Caco-2 (cell line): Measurements from ENCODE around the gene NOBOX. TPM values are rescaled to one million over a fixed set of nuclear protein-coding genes. Genes with fewer than 3 reads are reported as not detected.

Source experiments
- BruUV-seq: library from RNA; stranded (reverse); fragments of 400-500 nt; replicated peaks from 2 replicates; lab custom pipeline; 2021; lab: Mats Ljungman, UMichigan
- CTCF ChIA-PET: fragments of 300-600 bp; sonication (Branson Sonifier 250); formaldehyde crosslinking; loops from one replicate; lab custom pipeline; 2022; ENCODE audit warnings: antibody characterized with exemption; lab: Charles Lee
- POLR2A ChIA-PET: fragments of 300-600 bp; sonication (Branson Sonifier 250); formaldehyde crosslinking; loops from one replicate; lab custom pipeline; 2022; ENCODE audit warnings: antibody characterized with exemption; lab: Charles Lee
- DNase-seq, 2 experiments: peaks; one replicate each; pipeline versions ENCODE4 v3.0.0 to v3.0.0-alpha.2; 2020 to 2022
- H3K27me3 ChIP-seq: replicated peaks from 2 replicates; pipeline ENCODE4 v1.6.0; 2011; ENCODE audit warnings: low read length; ENCODE audit not compliant: control insufficient read depth, insufficient read depth
- H3K36me3 ChIP-seq: 2 replicates; pipeline ENCODE4 v1.5.1; 2011; ENCODE audit warnings: low read length; ENCODE audit not compliant: control insufficient read depth, insufficient read depth
- H3K4me1 ChIP-seq: fragments of 250-450 bp; sonication (Bioruptor Pico); 2 replicates; pipeline ENCODE4 v1.5.1; 2020; ENCODE audit warnings: mild to moderate bottlenecking
- H3K4me3 ChIP-seq: 2 replicates; pipeline ENCODE4 v1.5.1; 2011; ENCODE audit warnings: low read depth, mild to moderate bottlenecking, control low read depth, low read length
- H3K9me3 ChIP-seq: fragments of 250-450 bp; sonication (Bioruptor Pico); 2 replicates; pipeline ENCODE4 v1.5.1; 2020; ENCODE audit warnings: mild to moderate bottlenecking, moderate library complexity
- H3K27ac Mint-ChIP-seq: one replicate; pipeline ENCODE4 v1.8.0; 2022; ENCODE audit warnings: mixed read lengths; ENCODE audit not compliant: unreplicated experiment
- H3K27me3 Mint-ChIP-seq: one replicate; pipeline ENCODE4 v1.8.0; 2022; ENCODE audit warnings: mixed read lengths; ENCODE audit not compliant: insufficient read depth, unreplicated experiment
- H3K36me3 Mint-ChIP-seq: one replicate; pipeline ENCODE4 v1.8.0; 2022; ENCODE audit warnings: mild to moderate bottlenecking, mixed read lengths; ENCODE audit not compliant: insufficient read depth, unreplicated experiment
- H3K4me1 Mint-ChIP-seq: one replicate; pipeline ENCODE4 v1.8.0; 2022; ENCODE audit warnings: low read depth, mixed read lengths; ENCODE audit not compliant: unreplicated experiment
- H3K4me3 Mint-ChIP-seq: one replicate; pipeline ENCODE4 v1.8.0; 2022; ENCODE audit warnings: mild to moderate bottlenecking, moderate library complexity, mixed read lengths; ENCODE audit not compliant: unreplicated experiment
- H3K9me3 Mint-ChIP-seq: one replicate; pipeline ENCODE4 v1.8.0; 2022; ENCODE audit warnings: mixed read lengths; ENCODE audit not compliant: unreplicated experiment
- CTCF ChIP-seq, 2 experiments: fragments of 200-600 bp in 1 of 2; IDR thresholded peaks; 1 replicate in 1 of 2; 2 replicates in 1 of 2; pipeline versions ENCODE4 v1.5.1 to v1.8.0; 2011 to 2022; ENCODE audit warnings: antibody characterized with exemption in 1 of 2, control low read depth in 1 of 2, inconsistent platforms in 1 of 2, low read depth in 1 of 2, low read length in 1 of 2, mild to moderate bottlenecking in 1 of 2, moderate library complexity in 1 of 2; ENCODE audit not compliant: insufficient read depth in 1 of 2, severe bottlenecking in 1 of 2, unreplicated experiment in 1 of 2
- intact Hi-C: fragments of 100-400 bp; cut with micrococcal nuclease; formaldehyde crosslinking; loops from one replicate; pipeline ENCODE4 v1.10.0; 2022; ENCODE audit not compliant: unreplicated experiment
- total RNA-seq: library from RNA; stranded (reverse); gene quantifications from 2 replicates; pipeline ENCODE4 v1.2.3, GENCODE V29; 2022

The NOBOX gene
- total RNA-seq, 1 experiment from 2014 or later = not detected

GRCh38 chr7:144384555-144385245 lies 18.8 kb downstream of the NOBOX start:
- TF ChIP-seq CTCF (IDR thresholded peaks at IDR 0.05; ENCODE audit: insufficient read depth in 1 of 2, low read depth in 1 of 2, low read length in 1 of 2, severe bottlenecking in 1 of 2, unreplicated experiment in 1 of 2) = no peak
- Mint-ChIP-seq H3K9me3 (no peaks in the 10 kb centered on the region), H3K27me3 (no peaks in the 10 kb centered on the region), H3K4me1 (peaks cover 15% of the 10 kb centered on the region), H3K27ac (peak overlapping the region; percentile 62), H3K36me3 (peaks cover 4% of the 10 kb centered on the region), H3K4me3 (peak overlapping the region; percentile 72)
- H3K4me1 ChIP-seq = 0 out of 2 replicates have a peak, but pooled peaks cover 12% of the 10 kb centered on the region
- intact Hi-C loops = no loop called here
- no TSS peak for BruUV-seq
- POLR2A ChIA-PET = no interaction called here
- H3K9me3 ChIP-seq = no peaks in the 10 kb centered on the region
- DNase-seq = peak; percentile 49 to 51
- no peaks in the 10 kb centered on the region for H3K27me3 ChIP-seq
- H3K36me3 ChIP-seq = no peaks in the 10 kb centered on the region
- CTCF ChIA-PET = interaction anchor here (0.6 to 1.2 kb wide), 3 partner anchors 49 to 257 kb away, joined by 3 read pairs; no protein-coding TSS in a partner anchor
- H3K4me3 ChIP-seq = peak overlapping the region; percentile 39

GRCh38 chr7:144384071-144384470 lies 19.4 kb downstream of the NOBOX start:
- peak overlapping the region; percentile 62 for H3K27ac Mint-ChIP-seq
- intact Hi-C loops = no loop called here
- peaks cover 15% of the 10 kb centered on the region for H3K4me1 Mint-ChIP-seq
- peak overlapping the region; percentile 72 for H3K4me3 Mint-ChIP-seq
- no peak for TF ChIP-seq CTCF (IDR thresholded peaks at IDR 0.05; ENCODE audit: insufficient read depth in 1 of 2, low read depth in 1 of 2, low read length in 1 of 2, severe bottlenecking in 1 of 2, unreplicated experiment in 1 of 2)
- CTCF ChIA-PET = interaction anchor here (0.6 to 0.7 kb wide), 2 partner anchors 212 to 256 kb away, joined by 3 read pairs; no protein-coding TSS in a partner anchor
- POLR2A ChIA-PET = no interaction called here
- H3K36me3 ChIP-seq = no peaks in the 10 kb centered on the region
- DNase-seq = peak in 1 of 2 experiments; percentile 51
- peak overlapping the region; percentile 39 for H3K4me3 ChIP-seq
- no peaks in the 10 kb centered on the region for H3K27me3 Mint-ChIP-seq
- peaks cover 4% of the 10 kb centered on the region for H3K36me3 Mint-ChIP-seq
- 0 out of 2 replicates have a peak, but pooled peaks cover 12% of the 10 kb centered on the region for H3K4me1 ChIP-seq
- no peaks in the 10 kb centered on the region for H3K9me3 ChIP-seq
- H3K27me3 ChIP-seq = no peaks in the 10 kb centered on the region
- BruUV-seq = no TSS peak
- no peaks in the 10 kb centered on the region for H3K9me3 Mint-ChIP-seq

GRCh38 chr7:144379776-144380384 lies 23.6 kb downstream of the NOBOX start:
- Histone ChIP-seq H3K36me3 (no peaks in the 10 kb centered on the region), H3K4me1 (0 out of 2 replicates have a peak, but pooled peaks cover 9% of the 10 kb centered on the region), H3K9me3 (no peaks in the 10 kb centered on the region), H3K27me3 (no peaks in the 10 kb centered on the region), H3K4me3 (no peak overlapping the region)
- DNase-seq = no peak
- no peak overlapping the region for H3K4me3 Mint-ChIP-seq
- H3K27ac Mint-ChIP-seq = no peak overlapping the region
- BruUV-seq = no TSS peak
- CTCF ChIA-PET = no interaction called here
- no peak for TF ChIP-seq CTCF (IDR thresholded peaks at IDR 0.05; ENCODE audit: insufficient read depth in 1 of 2, low read depth in 1 of 2, low read length in 1 of 2, severe bottlenecking in 1 of 2, unreplicated experiment in 1 of 2)
- peaks cover 8% of the 10 kb centered on the region for H3K4me1 Mint-ChIP-seq
- intact Hi-C loops = no loop called here
- H3K36me3 Mint-ChIP-seq = peaks cover 7% of the 10 kb centered on the region
- H3K27me3 Mint-ChIP-seq = no peaks in the 10 kb centered on the region
- H3K9me3 Mint-ChIP-seq = no peaks in the 10 kb centered on the region
- POLR2A ChIA-PET = no interaction called here
